Activated CD4-positive, CD25-positive, alpha-beta regulatory T cell treated with anti-CD3 and anti-CD28 coated beads, Interleukin-2, amount 50 U/mL, for 16 hours (primary cell): Measurements from ENCODE around the gene CACNA1I.

Experiments used
- DNase-seq: peaks from one replicate; pipeline ENCODE4 v3.0.0-alpha.2; 2020; ENCODE audit warnings: low read depth, low spot score

CACNA1I gene

DNA sequence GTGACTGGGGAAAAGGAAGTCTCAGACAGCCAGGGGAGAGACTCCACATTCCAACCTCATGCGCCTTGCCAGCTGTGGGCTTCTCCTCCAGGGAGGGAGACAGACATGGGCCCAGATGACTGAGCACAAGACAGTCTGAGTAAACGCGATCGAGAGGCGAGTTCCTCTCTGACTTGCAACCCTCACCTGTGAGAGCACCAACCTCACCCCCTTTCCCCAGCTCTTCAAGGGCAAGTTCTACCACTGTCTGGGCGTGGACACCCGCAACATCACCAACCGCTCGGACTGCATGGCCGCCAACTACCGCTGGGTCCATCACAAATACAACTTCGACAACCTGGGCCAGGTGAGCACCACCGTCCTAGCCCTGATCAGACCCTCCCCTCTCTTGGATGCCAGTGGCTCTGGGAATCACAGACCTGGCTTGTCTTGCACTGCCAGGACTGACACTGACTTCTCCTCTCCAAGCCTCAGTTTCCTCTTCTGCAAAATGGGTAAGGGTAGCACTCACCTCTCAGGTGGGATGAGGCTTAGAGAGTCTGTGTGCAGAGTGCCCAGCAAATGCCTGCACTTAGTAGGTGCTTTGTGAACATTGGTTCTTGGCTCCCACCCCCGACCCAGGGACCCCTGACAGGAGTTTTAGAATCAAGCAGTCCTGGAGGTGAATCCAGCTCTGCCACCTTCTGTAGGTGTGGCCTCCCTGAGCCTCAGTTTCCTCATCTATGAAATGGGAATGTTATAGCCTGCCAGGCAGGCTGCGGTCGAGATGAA is 95.3 kb downstream of the CACNA1I start:
- no peak for DNase-seq

DNA sequence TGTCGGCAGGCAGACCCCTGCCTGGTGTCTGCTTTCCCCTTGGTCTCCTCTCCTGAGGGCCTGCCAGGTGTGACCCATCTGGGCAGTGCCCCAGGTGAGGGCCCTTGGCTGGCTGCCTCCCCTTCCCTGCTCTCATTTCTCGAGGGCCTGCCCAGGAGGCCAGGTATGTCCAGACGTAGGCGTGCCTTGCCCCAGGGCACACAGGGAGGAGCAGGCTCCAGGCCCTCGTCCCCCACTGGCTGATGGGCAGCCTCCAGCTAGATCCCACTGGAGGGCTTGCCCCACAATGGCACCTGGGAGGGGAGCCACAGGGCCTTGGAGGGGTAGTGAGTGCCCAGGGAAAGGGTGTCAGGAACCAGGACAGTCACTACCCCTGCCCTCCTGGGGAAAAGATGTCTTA is 95.9 kb downstream of the CACNA1I start:
- DNase-seq, result no peak

DNA sequence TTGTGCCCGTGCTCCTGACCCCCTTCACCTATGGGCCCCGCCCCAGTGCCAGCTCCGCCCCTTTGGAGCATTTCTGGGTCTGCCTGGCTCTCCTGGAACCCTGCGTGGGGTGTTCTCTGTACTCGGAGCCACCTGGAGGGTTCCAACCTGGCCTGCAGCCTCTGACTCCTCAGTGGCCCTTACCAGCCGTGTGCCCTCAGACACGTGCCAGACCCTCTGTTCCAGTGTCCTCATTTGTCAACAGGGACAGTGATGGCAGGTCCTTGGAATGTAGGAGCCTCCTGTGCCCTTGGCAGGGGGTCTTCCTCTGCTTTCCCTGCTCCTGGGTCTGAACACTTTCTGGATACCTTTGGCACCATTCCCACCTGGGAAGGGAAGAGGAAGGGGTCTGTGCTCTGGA is 96.4 kb downstream of the CACNA1I start:
- no peak for DNase-seq

DNA sequence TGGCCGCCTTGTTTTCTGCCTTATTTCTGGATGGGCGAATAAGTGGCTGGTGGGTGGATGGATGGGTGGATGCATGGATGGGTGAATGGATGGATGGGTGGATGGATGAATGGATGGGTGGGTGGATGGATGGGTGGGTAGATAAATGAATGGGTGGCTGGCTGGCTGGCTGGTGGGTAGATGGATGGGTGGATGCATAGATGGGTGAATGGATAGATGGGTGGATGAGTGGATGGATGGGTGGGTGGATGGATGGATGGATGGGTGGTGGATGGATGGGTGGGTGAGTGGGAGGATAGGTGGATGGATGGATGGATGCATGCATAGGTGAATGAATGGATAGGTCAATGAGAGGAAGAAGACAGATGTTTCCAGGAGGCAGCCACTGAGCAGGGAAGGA is 98.9 kb downstream of the CACNA1I start:
- DNase-seq, result no peak

DNA sequence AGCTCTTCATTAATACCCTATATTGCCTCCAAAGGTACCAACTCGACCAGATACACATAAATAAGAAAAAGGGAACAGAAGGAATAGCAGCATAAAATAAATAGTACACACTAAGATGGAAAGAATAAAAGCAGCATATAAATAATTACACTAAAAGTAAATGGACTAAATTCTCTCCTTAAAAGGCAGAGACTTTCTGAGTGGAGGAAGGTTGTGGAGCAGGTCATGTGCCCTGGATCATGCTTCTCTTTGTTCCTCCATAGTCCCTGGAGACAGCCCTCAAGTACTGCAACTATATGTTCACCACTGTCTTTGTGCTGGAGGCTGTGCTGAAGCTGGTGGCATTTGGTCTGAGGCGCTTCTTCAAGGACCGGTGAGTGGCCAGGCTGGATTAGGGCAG is 101.4 kb downstream of the CACNA1I start:
- DNase-seq, result no peak

DNA sequence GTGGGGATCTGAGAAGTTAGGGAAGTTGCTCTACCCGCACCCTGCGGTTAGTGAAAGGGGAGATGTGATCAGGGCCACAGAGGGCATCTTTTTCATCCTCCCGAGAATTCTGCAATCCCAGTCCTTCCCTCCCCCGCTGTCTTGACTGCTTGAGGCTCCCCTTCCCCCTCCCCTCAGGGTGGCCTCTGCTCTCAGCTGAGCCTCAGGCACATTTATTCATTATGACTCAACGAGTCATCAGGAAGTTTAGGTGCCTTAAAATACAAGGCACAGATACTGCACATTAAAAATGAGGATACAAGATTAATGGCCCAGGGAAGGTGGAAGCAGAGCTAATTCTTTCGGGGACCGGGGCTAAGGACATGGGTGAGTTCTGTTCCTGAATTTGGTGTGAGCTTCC is 104.0 kb downstream of the CACNA1I start:
- no peak for DNase-seq

DNA sequence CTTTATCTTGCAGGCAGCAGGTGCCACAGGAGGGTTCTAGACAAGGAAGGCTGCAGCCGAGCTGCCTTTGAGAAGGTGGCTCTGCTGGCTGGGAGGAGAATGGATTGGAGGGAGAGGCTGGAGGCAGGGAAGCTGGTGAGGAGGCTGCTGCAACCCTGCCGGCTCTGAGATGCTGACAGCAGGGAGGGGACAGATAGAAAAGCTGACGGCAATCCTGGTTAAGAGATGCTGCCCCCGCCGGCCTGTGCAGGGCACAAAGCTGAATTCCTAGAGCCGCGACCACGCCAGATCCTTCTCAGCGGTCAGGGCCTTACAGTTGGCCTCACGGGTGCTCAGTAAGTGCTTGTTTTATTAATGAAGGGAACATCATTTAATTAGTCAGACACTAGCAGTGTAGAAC is 105.4 kb downstream of the CACNA1I start:
- DNase-seq, result no peak

DNA sequence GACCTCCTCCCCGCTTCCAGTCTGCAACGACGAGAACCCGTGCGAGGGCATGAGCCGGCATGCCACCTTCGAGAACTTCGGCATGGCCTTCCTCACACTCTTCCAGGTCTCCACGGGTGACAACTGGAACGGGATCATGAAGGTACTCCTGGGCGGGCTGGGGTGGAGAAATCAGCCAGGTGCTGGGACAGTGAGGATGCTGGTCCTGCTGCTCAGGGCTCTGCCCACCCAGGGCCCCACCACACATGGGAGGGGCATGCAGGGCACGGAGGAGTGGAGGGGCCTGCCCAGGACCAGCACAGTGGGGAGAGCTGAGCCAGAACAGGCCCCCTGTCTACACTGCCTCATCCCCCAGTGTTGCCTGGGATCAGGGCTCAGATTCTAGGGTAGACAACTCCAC is 107.4 kb downstream of the CACNA1I start:
- no peak for DNase-seq

DNA sequence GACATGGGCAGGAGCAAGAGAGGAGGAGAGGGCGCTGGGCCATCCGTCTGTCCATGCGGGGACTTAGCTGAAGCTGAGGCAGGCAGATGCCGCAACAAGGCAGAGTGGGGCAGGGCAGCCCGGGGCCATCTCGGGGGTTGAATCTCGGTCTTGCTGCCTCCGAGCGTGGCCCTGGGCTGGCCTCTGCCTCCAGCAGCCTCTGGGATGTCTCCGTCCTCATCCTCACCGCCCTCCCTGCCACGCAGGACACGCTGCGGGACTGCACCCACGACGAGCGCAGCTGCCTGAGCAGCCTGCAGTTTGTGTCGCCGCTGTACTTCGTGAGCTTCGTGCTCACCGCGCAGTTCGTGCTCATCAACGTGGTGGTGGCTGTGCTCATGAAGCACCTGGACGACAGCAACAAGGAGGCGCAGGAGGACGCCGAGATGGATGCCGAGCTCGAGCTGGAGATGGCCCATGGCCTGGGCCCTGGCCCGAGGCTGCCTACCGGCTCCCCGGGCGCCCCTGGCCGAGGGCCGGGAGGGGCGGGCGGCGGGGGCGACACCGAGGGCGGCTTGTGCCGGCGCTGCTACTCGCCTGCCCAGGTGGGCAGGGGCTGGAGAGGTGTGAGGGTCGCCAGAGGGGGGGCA is 108.4 kb downstream of the CACNA1I start:
- DNase-seq, result no peak

DNA sequence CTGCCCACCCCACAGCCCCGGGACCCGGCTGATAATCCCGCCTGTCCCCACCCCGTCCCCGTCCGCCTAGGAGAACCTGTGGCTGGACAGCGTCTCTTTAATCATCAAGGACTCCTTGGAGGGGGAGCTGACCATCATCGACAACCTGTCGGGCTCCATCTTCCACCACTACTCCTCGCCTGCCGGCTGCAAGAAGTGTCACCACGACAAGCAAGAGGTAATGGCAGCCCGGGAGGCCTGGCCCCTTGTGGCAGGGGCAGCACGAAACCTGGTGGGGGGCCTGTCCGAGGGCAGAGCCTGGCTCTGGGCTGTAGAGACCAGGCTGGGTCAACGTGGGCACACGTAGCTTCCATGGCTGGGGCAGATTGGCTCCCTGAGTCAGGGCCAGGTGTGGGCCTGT is 109.1 kb downstream of the CACNA1I start:
- DNase-seq, result no peak

DNA sequence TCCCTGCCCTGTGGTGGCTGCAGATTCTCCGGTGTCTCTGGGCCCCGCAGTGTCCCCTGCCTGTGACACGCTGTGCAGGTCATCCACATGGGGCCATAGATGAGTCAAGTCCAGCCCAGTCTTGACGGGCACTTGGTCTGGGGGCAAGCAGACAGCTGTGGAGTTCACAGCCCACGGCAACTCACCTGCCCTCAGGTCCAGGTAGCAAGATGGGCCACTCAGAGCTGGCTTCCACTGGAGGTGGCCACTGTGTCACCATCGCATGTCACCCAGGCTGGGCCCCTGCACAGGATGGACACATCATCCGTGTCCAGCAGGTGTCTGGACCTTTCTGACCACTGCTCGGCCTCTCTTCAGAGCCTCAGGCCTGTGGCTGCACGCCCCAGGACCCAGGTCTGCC is 109.9 kb downstream of the CACNA1I start:
- DNase-seq, result no peak

DNA sequence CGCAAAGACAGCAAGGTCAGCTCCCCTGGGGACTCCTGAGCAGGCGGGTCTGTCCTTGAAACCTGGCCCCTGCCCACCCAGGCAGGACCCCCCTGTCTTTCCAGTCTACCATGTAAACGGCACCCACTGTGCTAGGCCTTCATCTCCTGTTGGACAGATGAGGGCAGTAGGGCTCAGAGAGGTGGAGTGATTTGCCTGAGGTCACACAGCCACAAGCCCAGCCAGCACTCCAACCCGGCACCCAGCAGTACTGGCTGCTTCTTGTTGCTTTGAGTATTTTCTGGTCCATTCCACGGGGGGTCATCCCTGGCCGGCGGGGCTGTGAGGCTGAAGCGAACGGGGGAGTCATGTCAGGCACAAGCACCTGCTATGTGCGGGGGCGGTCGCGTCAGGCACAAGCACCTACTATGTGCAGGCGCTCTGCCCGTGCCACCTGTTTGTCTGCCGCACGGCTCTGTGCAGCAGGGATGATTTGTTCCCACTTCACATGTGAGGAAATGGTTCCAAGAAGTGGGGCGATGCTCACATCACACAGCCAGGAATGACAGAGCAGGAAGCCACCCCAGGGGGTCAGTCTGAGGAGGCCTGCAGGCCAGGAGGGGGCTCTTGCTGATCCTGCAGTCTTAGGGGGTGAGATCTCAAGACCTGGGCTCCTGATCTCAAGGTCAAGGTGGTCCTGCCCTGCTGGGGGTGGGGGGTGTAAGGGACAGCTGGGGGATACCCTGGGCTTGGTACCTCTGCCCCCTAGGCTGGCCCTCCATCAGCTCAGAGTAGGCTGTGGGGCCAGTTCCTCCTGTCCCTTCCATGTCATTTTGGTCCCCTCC is 110.7 kb downstream of the CACNA1I start:
- DNase-seq, result no peak

DNA sequence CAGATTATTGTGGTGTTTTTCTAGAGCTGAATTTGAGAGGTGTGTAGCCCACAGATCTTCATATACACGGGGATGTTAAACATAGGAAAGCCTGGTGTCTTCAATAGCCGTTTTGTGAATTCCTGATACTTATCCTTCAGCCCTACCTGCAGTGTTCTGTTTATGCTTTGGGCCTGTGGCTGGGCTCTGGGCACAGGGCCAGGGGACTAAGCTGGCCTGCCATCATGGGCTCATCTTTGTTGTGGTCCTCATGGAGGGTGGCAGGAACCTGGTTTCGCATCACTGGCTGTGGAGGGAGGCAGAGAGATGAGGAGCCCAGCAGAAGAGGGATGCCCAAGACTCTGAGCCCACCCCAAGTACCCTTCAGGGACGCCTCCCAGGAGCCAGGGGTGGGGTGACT is 112.4 kb downstream of the CACNA1I start:
- no peak for DNase-seq

DNA sequence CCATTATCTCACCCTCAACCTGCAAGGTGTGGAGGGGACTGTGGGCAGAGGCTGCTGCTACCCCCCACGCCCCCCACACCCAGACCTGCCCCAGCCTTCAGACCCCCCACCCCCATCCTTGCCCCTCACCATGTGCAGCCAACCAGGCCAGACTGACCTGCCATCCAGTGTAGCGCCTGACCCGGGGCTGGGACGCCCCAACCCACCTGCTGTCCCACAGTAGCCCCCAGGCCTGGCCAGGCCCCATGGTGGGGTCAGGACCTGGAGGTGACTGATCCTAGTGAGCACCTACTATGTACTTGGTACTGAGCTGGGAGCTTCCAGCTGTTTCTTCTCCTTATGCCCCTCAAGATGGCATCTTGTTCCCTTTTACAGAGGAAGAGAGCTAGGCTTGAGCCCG is 113.1 kb downstream of the CACNA1I start:
- DNase-seq, result no peak

DNA sequence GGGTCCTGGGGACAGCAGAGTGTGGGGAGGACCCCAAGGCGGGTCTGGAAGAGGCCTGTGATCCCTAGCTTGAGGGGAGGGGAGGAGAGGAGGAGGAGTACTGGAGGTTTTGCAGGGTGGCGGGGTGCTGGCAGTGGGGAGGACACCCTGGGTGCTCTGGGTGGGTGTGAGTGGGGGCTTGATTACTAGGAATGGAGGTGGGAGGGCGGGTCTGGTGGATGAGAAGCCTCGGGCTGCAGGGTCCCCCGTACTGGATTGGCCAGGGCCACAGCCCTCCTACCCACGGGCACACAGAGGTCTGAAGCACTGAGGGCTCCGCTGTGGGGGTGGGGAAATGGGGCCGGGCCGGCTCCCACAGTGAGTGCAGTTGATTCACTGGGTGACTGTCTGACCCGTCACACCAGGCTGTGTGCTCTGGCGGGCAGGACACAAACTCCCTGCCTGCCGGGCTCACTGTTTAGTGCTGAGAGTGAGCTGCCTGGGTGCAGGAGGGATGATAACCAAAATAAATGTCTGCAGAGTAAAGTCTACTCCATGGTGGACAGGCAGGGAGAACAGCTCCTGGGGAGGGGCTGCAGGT is 114.2 kb downstream of the CACNA1I start:
- DNase-seq, result no peak

DNA sequence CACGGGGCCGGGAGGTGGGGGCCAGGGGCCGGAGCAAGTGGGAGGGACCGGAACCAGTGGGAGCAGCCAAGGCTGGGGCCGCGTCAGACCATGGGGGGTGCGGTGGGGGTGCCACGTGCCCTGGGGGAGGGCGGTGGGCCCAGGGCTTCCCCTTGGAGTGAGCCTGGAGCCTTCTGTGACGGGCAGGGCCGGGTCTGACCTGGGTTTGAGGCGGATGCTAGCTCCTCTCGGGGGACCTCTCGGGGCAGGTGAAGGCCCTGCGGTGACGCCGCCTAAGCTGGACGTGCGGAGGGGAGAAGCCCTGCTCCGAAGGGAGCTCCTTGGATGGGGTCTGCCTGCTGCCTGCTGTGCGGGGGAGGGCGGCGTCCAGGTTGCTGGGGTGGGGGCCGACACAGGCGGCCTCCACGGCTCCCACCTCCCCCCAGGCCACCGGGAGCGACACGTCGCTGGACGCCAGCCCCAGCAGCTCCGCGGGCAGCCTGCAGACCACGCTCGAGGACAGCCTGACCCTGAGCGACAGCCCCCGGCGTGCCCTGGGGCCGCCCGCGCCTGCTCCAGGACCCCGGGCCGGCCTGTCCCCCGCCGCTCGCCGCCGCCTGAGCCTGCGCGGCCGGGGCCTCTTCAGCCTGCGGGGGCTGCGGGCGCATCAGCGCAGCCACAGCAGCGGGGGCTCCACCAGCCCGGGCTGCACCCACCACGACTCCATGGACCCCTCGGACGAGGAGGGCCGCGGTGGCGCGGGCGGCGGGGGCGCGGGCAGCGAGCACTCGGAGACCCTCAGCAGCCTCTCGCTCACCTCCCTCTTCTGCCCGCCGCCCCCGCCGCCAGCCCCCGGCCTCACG is 115.0 kb downstream of the CACNA1I start:
- DNase-seq, result no peak

DNA sequence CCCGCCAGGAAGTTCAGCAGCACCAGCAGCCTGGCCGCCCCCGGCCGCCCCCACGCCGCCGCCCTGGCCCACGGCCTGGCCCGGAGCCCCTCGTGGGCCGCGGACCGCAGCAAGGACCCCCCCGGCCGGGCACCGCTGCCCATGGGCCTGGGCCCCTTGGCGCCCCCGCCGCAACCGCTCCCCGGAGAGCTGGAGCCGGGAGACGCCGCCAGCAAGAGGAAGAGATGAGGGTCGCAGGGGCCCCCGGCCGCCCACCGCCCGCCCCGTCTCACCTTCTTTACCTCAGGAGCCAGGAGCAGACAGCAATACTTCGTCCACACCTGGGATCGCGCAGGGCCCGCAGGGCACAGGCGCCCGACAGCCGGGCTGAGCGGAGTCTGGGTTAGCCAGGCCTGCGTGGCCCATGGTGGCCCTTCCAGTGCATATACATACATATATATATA is 115.6 kb downstream of the CACNA1I start:
- no peak for DNase-seq

DNA sequence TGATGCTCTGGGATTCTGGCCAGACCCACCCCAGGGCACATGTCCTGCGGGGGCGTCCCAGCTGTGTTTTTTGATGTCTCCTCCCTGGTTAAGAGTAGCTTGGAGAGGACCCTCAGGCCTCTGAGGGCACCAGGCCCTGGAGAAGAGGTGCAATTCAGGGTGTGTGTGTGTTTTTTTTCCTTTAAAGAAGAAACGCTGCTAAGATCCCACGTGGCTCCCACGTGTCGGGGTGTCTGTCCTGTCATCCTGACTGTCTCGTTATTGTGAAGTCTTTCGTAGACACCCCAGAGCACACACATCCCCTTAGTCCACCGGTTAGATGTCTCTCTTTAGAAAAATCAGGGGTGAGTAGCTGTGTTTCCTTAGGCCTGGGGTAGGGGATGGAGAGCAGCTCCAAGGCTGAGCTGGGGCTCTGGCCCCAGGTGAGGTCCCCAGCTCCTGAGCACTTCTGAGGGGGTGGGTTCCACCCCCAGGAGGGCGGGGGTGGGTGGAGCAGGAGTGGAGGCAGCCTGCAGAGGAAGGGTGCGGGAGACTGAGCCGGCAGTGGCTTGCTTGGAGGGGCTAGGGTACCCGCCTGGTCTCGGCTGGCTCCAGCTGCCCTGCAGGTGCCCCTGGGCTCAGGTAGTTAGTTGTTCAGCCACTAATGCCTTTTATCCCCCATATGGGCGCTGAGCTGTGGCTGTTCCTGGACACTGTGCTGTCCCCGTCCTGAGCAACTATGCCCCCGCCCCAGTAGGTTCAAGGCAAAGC is 116.4 kb downstream of the CACNA1I start:
- no peak for DNase-seq

DNA sequence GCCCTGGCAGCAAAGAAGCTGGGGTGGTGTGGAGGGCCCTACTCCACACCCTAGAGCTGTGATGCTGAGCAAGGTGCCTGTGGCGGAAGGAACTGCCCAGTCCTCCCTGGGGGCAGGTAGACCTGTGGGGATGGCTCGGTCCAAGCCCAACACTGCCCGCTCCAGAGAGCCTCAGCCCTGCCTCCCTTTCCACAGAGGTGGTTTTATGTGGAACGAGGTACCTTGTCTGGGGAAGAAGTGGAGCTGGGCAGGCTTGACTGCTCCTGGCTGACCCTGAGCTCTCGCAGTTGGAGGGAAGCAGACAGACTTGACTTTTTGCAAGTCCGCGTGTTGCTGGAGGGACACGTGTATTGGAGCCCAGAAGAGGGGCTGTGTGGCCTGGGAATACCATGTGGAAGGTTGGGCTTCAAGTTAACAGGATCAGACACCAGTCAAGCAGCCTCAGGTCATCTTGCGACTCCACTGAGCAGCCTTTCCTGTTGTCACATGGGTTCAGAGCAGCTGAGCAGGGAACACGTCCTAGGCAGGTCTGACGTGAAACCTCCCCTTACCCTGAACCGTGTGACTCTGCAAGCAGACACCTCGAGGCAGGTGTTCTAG is 117.7 kb downstream of the CACNA1I start:
- no peak for DNase-seq

DNA sequence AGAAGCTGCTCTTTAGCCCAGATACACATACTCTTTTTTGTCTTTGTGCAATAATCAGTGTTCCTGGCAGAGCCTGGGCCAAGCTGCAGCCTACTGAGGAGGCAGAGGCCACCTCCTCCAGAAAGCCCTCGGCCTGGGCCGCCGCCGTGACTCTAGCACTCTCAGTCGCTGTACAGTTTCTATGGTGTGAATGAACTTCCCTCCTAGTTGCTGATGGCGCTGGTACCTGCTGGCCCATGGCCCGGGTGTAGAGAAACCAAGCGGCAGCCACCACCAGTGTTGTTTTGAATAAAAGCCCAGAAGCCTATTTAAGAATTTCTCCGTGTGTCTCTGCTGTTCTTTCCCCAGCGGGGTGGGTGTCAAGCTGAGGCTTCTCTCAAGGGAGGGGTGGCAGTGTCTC is 118.9 kb downstream of the CACNA1I start:
- no peak for DNase-seq
